ENCODE results near the gene ARMH3. TPM values are rescaled to one million over a fixed set of nuclear protein-coding genes. Genes with fewer than 3 reads are reported as not detected.
"Not testable (repeated sequence)": the region's sequence is repeated elsewhere in the genome, so short reads cannot be mapped to it uniquely, and the experiment has no call there.

ARMH3 gene
- total RNA-seq, 1 donor from 2014 or later: 23.2 TPM

DNA sequence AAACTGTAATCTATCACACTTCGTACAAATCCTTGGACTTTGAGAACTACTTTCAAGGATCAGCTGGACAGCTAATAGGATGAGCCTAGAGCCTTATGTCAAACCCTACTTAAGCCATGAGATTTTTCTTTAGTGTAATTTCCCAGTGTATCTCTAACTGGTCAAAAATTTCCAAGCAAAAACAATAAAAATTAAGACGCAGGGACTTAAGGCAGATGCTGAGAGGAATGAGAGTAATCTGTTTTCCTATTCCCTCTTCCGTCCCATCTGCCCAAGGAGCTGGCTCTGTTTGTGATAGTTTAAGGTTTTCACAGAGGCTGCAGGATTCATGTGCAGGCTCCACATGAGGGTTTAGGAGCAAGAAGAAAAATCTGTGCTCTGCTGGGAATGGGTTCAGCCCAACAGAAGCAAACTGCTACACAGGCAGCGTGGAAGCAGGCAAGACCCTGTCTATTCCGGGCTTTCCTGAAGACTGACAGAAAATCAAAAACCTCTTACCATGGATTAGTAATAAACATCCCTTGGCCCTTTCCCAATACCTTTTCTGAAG is 62.2 kb downstream of the ARMH3 start:
- H3K36me3 Mint-ChIP-seq (ENCODE audit: low read depth): peaks cover 49% of the 10 kb centered on the region
- intact Hi-C loops (cut with micrococcal nuclease): no loop called here
- no peaks in the 10 kb centered on the region for H3K9me3 Mint-ChIP-seq
- H3K27ac Mint-ChIP-seq: no peak overlapping the region
- peaks cover 2% of the 10 kb centered on the region for H3K4me1 Mint-ChIP-seq
- DNase-seq: no peak
- no peak overlapping the region for H3K4me3 Mint-ChIP-seq
- H3K27me3 Mint-ChIP-seq: no peaks in the 10 kb centered on the region

GRCh38 chr10:101993221-101993620 is 62.8 kb downstream of the ARMH3 start:
- H3K4me3 Mint-ChIP-seq: no peak overlapping the region

GRCh38 chr10:101987136-101987535 is 68.8 kb downstream of the ARMH3 start:
- no peaks in the 10 kb centered on the region for H3K9me3 Mint-ChIP-seq
- DNase-seq: no peak
- no peak overlapping the region for H3K4me3 Mint-ChIP-seq
- no peaks in the 10 kb centered on the region for H3K27me3 Mint-ChIP-seq
- H3K36me3 Mint-ChIP-seq (ENCODE audit: low read depth): peaks cover 38% of the 10 kb centered on the region
- no peak overlapping the region for H3K27ac Mint-ChIP-seq
- intact Hi-C loops (cut with micrococcal nuclease): no loop called here
- peaks cover 4% of the 10 kb centered on the region for H3K4me1 Mint-ChIP-seq

More at GRCh38 chr10:101993221-101993620, 62.8 kb downstream of the ARMH3 start:
- peaks cover 2% of the 10 kb centered on the region for H3K4me1 Mint-ChIP-seq
- H3K9me3 Mint-ChIP-seq: no peaks in the 10 kb centered on the region
- intact Hi-C loops (cut with micrococcal nuclease): no loop called here
- no peak overlapping the region for H3K27ac Mint-ChIP-seq
- peaks cover 47% of the 10 kb centered on the region for H3K36me3 Mint-ChIP-seq (ENCODE audit: low read depth)
- DNase-seq: no peak
- no peaks in the 10 kb centered on the region for H3K27me3 Mint-ChIP-seq

GRCh38 chr10:101986624-101986971 is 69.4 kb downstream of the ARMH3 start:
- H3K36me3 Mint-ChIP-seq (ENCODE audit: low read depth): peaks cover 34% of the 10 kb centered on the region

DNA sequence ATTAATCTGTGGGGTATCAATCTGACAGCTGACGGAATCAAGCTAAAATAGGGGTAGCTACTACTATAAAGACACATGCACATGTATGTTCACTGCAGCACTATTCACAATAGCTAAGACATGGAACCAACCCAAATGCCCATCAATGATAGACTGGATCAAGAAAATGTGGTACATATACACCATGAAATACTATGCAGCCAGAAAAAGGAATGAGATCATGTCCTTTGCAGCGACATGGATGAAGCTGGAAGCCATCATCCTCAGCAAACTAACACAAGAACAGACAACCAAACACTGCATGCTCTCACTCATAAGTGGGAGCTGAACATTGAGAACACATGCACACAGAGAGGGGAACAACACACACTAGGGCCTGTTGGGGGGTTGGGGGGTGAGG is 75.3 kb downstream of the ARMH3 start:
- H3K36me3 Mint-ChIP-seq (ENCODE audit: low read depth): peaks cover 19% of the 10 kb centered on the region
- not testable (repeated sequence) for H3K9me3 Mint-ChIP-seq

More at GRCh38 chr10:101986624-101986971, 69.4 kb downstream of the ARMH3 start:
- DNase-seq: no peak
- H3K27me3 Mint-ChIP-seq: no peaks in the 10 kb centered on the region
- peaks cover 4% of the 10 kb centered on the region for H3K4me1 Mint-ChIP-seq
- no peaks in the 10 kb centered on the region for H3K9me3 Mint-ChIP-seq
- no peak overlapping the region for H3K4me3 Mint-ChIP-seq
- intact Hi-C loops (cut with micrococcal nuclease): no loop called here
- no peak overlapping the region for H3K27ac Mint-ChIP-seq

DNA sequence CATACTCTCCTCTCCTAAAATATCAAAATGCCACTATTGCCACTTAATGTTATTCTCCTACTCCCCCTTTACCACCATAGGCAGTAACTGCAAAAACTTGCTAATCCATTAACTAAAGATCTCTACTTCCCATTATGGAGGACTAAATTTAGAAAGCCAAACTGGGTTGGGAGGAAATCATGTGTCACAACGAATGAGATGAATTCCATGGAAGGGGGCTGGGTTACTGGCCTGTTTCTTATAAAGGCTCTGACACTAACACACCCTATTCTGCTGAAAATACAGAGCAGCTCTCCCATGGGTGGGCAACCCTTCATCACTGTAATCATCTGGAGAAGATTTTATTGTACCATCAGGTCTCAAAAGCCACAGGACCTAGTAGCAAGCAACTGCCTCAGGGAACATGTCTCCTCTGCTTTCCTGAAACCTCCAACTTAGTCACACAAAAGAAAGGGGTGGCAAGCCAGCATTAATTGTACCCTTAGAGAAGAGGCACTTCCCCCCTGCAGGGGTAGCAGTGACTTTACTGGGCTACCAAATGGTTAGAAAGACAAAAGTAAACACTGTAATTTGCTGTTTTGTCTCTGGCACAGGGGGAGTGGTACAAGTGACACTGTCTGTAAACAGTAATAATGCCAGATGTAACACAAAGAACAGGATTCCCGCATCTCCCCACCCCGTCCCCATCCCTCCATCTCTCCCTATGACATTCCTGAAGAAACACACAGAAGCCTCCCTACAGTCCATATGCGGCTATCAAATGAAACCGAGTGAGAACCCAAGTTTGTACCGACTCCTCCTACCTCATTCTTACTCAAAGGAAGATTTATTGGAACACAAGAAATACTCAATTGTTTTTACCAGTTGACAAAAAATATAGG is 81.6 kb downstream of the ARMH3 start:
- H3K27me3 Mint-ChIP-seq: no peaks in the 10 kb centered on the region
- H3K4me3 Mint-ChIP-seq: peak overlapping the region; percentile 78
- no peaks in the 10 kb centered on the region for H3K9me3 Mint-ChIP-seq
- peaks cover 46% of the 10 kb centered on the region for H3K36me3 Mint-ChIP-seq (ENCODE audit: low read depth)
- no peak for DNase-seq
- H3K4me1 Mint-ChIP-seq: peaks cover 21% of the 10 kb centered on the region
- intact Hi-C loops (cut with micrococcal nuclease): no loop called here
- peak overlapping the region; percentile 90 for H3K27ac Mint-ChIP-seq

More for the DNA sequence above, 75.3 kb downstream of the ARMH3 start:
- DNase-seq; H3K27ac Mint-ChIP-seq; H3K4me3 Mint-ChIP-seq; H3K27me3 Mint-ChIP-seq; intact Hi-C loops (cut with micrococcal nuclease); H3K4me1 Mint-ChIP-seq: not testable (repeated sequence)

- Mint-ChIP-seq H3K9me3 (no peaks in the 10 kb centered on the region), H3K27ac (no peak overlapping the region), H3K4me3 (no peak overlapping the region), H3K4me1 (peaks cover 33% of the 10 kb centered on the region), H3K36me3 (ENCODE audit: low read depth) (peaks cover 52% of the 10 kb centered on the region), H3K27me3 (no peaks in the 10 kb centered on the region)
- intact Hi-C loops (cut with micrococcal nuclease): no loop called here
- DNase-seq: no peak
These were observed 83.2 kb downstream of the ARMH3 start for GRCh38 chr10:101972761-101973160.

DNA sequence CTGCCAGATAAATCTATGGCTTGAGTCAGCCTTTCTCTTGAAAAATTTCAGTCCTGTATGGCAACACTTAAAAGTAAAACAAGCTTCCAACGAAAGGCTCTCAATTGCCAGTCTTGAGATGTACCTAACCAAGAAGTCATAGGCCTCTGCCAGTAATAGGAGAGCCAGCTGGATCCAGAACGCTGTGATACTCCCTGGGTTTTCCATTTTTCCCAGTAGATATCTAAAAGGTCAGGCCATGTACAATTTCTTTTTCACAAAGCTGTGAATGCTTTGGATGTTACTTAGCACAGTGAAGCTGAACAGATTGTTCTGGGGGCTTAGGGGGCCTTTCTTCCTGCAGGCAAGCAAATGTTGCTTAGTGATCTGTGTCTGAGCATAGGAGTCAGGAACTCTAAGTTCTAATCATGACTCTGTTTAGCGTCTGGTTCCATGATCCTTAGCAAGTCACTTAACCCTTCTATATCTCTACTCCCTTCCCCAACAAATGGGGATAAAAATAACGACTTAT is 86.5 kb downstream of the ARMH3 start:
- Mint-ChIP-seq H3K4me1 (peaks cover 37% of the 10 kb centered on the region), H3K4me3 (no peak overlapping the region), H3K36me3 (ENCODE audit: low read depth) (peaks cover 49% of the 10 kb centered on the region), H3K9me3 (no peaks in the 10 kb centered on the region), H3K27me3 (no peaks in the 10 kb centered on the region), H3K27ac (no peak overlapping the region)
- DNase-seq: no peak
- intact Hi-C loops (cut with micrococcal nuclease): no loop called here

DNA sequence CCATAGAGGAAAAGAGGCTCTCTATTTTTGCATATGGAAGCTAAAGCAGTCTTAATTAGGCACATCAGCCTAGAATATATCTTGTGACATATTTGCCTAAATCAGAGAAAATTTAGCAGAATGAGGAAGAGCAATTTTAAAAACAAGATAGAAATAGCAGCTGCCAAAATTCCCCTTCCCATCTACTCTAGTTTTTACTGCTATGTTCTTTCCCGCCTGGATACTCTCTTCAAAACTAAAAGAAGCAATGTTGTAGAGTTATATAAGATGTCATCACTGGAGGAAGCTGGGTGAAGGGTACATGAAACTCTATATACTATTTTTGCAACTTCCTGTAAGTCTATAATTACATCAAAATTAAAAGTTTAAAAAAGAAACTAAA is 87.0 kb downstream of the ARMH3 start:
- Mint-ChIP-seq H3K36me3 (ENCODE audit: low read depth) (peaks cover 52% of the 10 kb centered on the region), H3K27me3 (no peaks in the 10 kb centered on the region), H3K4me3 (no peak overlapping the region), H3K27ac (no peak overlapping the region), H3K4me1 (peaks cover 32% of the 10 kb centered on the region), H3K9me3 (no peaks in the 10 kb centered on the region)
- intact Hi-C loops (cut with micrococcal nuclease): no loop called here
- DNase-seq: no peak

DNA sequence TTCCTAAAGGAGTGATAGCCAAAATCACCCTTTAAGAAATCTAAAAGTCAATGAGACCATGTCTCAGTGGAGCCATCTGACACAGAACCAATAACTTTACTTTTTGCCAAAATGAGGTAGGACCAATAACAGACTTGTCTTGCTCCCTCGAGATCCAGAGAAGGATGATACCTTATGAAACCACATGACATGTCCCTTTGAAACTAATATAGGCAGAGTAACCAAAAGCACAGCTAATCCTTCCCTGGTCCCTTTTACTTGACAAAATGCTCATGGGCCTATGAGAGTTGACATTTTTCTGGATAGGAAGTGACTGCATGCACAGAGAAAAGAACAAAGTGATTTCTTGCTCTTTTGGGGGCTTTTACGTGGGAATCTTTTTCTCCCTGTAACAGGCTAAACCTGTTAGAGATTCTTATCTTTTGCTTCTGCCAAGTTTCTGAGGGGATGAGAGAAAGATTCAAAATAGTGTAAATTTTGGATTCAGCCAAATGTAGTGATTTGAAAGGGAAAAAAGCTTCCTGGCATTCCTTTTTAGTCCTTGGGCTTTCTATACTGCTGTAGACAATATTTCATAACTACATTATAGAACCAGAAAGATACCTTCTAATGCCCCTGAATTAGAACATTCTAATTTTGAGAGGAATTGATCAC is 87.6 kb downstream of the ARMH3 start:
- H3K36me3 Mint-ChIP-seq (ENCODE audit: low read depth): peaks cover 50% of the 10 kb centered on the region
- no peaks in the 10 kb centered on the region for H3K9me3 Mint-ChIP-seq
- intact Hi-C loops (cut with micrococcal nuclease): no loop called here

DNA sequence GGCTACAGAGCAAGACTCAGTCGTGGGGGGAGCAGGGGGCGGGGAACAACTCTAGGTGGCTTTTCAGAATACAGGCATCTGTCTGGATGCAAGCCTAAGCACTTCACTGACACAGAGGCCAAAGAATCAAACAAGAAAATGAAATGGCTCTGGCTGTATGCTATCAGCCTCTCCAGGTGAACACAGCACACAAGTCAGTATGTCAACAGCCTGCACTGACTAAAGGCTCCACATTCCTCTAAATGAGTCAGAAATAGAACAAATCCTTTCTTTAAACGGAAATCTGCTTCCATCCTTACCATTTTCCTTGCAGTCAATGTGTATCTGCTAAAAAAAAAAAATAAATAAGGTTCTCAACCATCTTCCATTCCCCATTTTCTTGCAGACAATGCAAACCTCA is 88.3 kb downstream of the ARMH3 start:
- DNase-seq: no peak
- Mint-ChIP-seq H3K36me3 (ENCODE audit: low read depth) (peaks cover 49% of the 10 kb centered on the region), H3K4me3 (no peak overlapping the region), H3K9me3 (no peaks in the 10 kb centered on the region), H3K4me1 (peaks cover 24% of the 10 kb centered on the region), H3K27me3 (no peaks in the 10 kb centered on the region), H3K27ac (no peak overlapping the region)
- intact Hi-C loops (cut with micrococcal nuclease): no loop called here

More for the DNA sequence above, 87.6 kb downstream of the ARMH3 start:
- Mint-ChIP-seq H3K4me1 (peaks cover 26% of the 10 kb centered on the region), H3K27me3 (no peaks in the 10 kb centered on the region), H3K4me3 (no peak overlapping the region), H3K27ac (peak overlapping the region; percentile 20)
- no peak for DNase-seq

GRCh38 chr10:101967119-101967518 is 88.9 kb downstream of the ARMH3 start:
- intact Hi-C loops (cut with micrococcal nuclease): no loop called here
- peaks cover 24% of the 10 kb centered on the region for H3K4me1 Mint-ChIP-seq
- H3K27me3 Mint-ChIP-seq: no peaks in the 10 kb centered on the region
- H3K27ac Mint-ChIP-seq: no peak overlapping the region
- no peak overlapping the region for H3K4me3 Mint-ChIP-seq
- H3K36me3 Mint-ChIP-seq (ENCODE audit: low read depth): peaks cover 46% of the 10 kb centered on the region
- no peaks in the 10 kb centered on the region for H3K9me3 Mint-ChIP-seq
- DNase-seq: no peak

DNA sequence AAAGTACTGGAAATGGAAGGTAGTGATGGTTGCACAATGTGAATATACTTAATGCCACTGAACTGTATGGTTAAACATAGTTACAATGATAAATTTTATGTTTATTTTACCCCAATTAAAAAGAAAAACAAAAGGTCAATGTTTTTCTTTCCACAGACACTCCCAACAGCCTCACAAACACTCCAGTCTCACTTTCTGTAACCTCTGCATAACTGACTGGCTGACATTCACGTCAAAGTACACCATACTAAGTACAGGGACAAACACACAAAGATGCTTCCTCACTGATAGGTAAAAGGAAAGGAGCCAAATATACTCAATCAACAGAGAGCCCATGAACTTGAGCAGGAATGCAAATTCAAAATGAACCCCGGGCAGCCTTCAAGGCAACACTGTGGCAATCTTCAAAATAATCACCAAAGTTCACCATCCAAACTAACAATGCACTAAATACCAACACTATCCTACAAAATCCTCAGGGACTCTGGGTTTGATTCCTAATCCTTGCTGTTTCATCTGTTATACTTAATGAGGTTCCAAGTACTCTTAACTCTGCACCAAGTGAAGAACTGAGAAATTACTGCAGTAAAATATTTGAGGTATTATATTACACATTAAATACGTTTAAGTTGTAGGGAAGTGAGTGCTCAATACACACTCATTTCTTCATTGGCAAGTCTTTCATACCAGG is 90.8 kb downstream of the ARMH3 start:
- intact Hi-C loops (cut with micrococcal nuclease): no loop called here
- H3K4me1 Mint-ChIP-seq: peaks cover 24% of the 10 kb centered on the region
- no peak overlapping the region for H3K27ac Mint-ChIP-seq
- H3K4me3 Mint-ChIP-seq: no peak overlapping the region
- no peaks in the 10 kb centered on the region for H3K27me3 Mint-ChIP-seq
- no peaks in the 10 kb centered on the region for H3K9me3 Mint-ChIP-seq
- peaks cover 35% of the 10 kb centered on the region for H3K36me3 Mint-ChIP-seq (ENCODE audit: low read depth)
- no peak for DNase-seq
